Measurements from ENCODE around the gene ROCK2. TPM values are rescaled to one million over a fixed set of nuclear protein-coding genes. Genes with fewer than 3 reads are reported as not detected.
A peak's percentile ranks its signal among the peaks of the same experiment; 100 is the strongest.
"Not testable (repeated sequence)": the region's sequence is repeated elsewhere in the genome, so short reads cannot be mapped to it uniquely, and the experiment has no call there.

The ROCK2 gene
- total RNA-seq, 1 experiment from 2014 or later: 79.3 TPM

GRCh38 chr2:11234309-11234708, 110.1 kb downstream of the ROCK2 start:
- Histone ChIP-seq H3K36me3 (peaks cover 23% of the 10 kb centered on the region), H3K27ac (no peak overlapping the region), H3K27me3 (replicated peaks) (no peaks in the 10 kb centered on the region), H3K4me3 (no peak overlapping the region), H3K4me1 (replicated peaks) (peaks cover 4% of the 10 kb centered on the region; the same call in 1 of the 2 replicates), H3K9me3 (replicated peaks) (no peaks in the 10 kb centered on the region)
- DNase-seq (ENCODE audit: low read depth in 1 of 2, low spot score in 2 of 2): no peak

- not testable (repeated sequence) for H3K4me3 ChIP-seq; H3K27me3 ChIP-seq (replicated peaks); H3K4me1 ChIP-seq (replicated peaks); DNase-seq (ENCODE audit: low read depth in 1 of 2, low spot score in 2 of 2); H3K27ac ChIP-seq; H3K9me3 ChIP-seq (replicated peaks)
- peaks cover 32% of the 10 kb centered on the region for H3K36me3 ChIP-seq
Observed at GRCh38 chr2:11231193-11231592, 113.2 kb downstream of the ROCK2 start.

- H3K9me3 ChIP-seq (replicated peaks): no peaks in the 10 kb centered on the region
- no peak overlapping the region for H3K4me3 ChIP-seq
Observed at GRCh38 chr2:11228692-11229091, 115.7 kb downstream of the ROCK2 start.

DNA sequence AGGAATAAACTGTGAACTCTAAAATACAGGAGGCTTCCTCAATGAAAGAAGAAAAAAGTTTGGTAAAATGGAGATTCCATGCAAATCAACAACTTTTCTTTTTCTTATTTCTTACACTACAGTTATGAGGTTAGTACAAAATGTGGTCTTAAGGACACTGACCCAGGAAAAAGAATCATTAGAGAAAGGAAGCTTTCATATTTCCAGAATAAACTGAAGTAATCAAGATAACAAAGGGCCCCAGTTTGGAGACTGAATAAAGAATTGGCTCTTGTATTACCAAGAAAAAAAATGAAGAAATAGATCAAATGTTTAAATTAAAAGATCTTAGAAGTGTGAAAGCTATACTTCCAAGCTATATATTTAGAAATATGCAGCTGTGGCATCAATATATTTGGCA, 116.8 kb downstream of the ROCK2 start:
- Histone ChIP-seq H3K4me3 (no peak overlapping the region), H3K4me1 (replicated peaks) (no peaks in the 10 kb centered on the region), H3K9me3 (replicated peaks) (no peaks in the 10 kb centered on the region), H3K27ac (no peak overlapping the region), H3K36me3 (peaks cover 37% of the 10 kb centered on the region), H3K27me3 (replicated peaks) (no peaks in the 10 kb centered on the region)
- no peak for DNase-seq (ENCODE audit: low read depth in 1 of 2, low spot score in 2 of 2)

More at GRCh38 chr2:11228692-11229091, 115.7 kb downstream of the ROCK2 start:
- no peak for DNase-seq (ENCODE audit: low read depth in 1 of 2, low spot score in 2 of 2)
- Histone ChIP-seq H3K27me3 (replicated peaks) (no peaks in the 10 kb centered on the region), H3K27ac (no peak overlapping the region), H3K36me3 (peaks cover 32% of the 10 kb centered on the region), H3K4me1 (replicated peaks) (no peaks in the 10 kb centered on the region)

DNA sequence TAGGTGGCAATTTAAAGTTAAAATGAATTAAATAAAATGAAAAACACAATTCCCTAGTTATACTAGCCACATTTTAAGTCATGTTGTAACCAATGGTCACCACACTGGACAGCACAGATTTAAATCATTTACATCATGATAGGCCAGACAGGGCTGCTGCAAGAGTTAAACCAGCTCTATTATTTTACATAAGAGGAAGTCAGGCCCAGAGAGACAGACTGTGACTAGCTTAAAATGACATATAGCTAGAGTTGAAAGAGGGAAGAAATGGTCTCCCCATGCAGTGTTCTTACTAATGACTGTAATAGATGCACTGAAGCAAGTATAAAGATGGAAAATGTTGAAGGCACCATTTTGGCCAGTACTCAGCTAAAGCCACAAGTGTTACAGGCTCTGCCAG, 119.5 kb downstream of the ROCK2 start:
- no peaks in the 10 kb centered on the region for H3K27me3 ChIP-seq (replicated peaks)
- H3K4me1 ChIP-seq (replicated peaks): no peaks in the 10 kb centered on the region
- H3K9me3 ChIP-seq (replicated peaks): no peaks in the 10 kb centered on the region
- H3K27ac ChIP-seq: no peak overlapping the region
- DNase-seq (ENCODE audit: low read depth in 1 of 2, low spot score in 2 of 2): no peak
- no peak overlapping the region for H3K4me3 ChIP-seq
- H3K36me3 ChIP-seq: peaks cover 44% of the 10 kb centered on the region

DNA sequence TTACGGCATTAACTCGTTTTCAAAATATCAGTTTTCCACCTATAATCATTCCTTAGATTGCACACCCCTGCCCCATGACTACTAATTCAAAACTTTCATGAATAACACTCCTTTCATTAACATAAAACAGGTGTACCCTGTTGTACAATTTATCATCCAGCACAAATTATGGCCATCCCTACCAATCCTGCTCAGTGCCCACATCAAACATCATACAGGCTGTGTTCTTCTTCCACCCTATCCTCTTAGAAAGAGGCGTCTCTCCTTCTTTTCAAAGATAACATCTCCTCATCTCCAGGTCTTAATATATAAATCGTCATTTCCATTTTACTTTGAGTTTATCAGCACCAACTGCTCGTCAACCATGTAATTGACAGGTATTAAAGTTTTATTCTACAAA, 121.6 kb downstream of the ROCK2 start:
- H3K36me3 ChIP-seq: peaks cover 48% of the 10 kb centered on the region
- no peaks in the 10 kb centered on the region for H3K9me3 ChIP-seq (replicated peaks)
- no peak overlapping the region for H3K4me3 ChIP-seq
- no peaks in the 10 kb centered on the region for H3K4me1 ChIP-seq (replicated peaks)
- H3K27me3 ChIP-seq (replicated peaks): no peaks in the 10 kb centered on the region
- DNase-seq (ENCODE audit: low read depth in 1 of 2, low spot score in 2 of 2): no peak
- H3K27ac ChIP-seq: no peak overlapping the region

GRCh38 chr2:11220445-11220844, 124.0 kb downstream of the ROCK2 start:
- H3K36me3 ChIP-seq: peaks cover 60% of the 10 kb centered on the region
- no peak overlapping the region for H3K27ac ChIP-seq
- no peak overlapping the region for H3K4me3 ChIP-seq
- H3K9me3 ChIP-seq (replicated peaks): no peaks in the 10 kb centered on the region
- peaks cover 9% of the 10 kb centered on the region for H3K4me1 ChIP-seq (replicated peaks)
- no peaks in the 10 kb centered on the region for H3K27me3 ChIP-seq (replicated peaks)
- DNase-seq (ENCODE audit: low read depth in 1 of 2, low spot score in 2 of 2): no peak

DNA sequence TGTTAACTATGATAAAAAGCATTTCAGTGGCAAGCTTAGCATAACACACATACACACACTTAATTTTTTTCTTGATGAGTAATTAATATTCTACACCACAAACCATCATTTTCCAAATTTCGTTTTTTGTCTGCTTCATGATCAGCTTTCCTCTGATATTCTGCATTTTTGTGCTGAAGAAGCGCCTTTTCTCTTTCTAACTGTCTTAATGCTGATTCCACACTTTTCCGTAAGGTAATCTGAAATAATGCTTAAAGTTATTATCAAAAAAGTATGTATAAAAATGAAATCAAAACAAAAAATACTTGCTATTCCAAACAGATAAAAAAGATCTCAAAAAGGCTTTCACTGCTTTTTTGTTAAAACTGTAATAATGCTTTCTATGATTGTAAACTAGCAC, 129.0 kb downstream of the ROCK2 start:
- no peak for DNase-seq (ENCODE audit: low read depth in 1 of 2, low spot score in 2 of 2)
- Histone ChIP-seq H3K36me3 (peaks cover 79% of the 10 kb centered on the region), H3K27me3 (replicated peaks) (no peaks in the 10 kb centered on the region; the same call in none of the 2 replicates), H3K9me3 (replicated peaks) (no peaks in the 10 kb centered on the region), H3K4me3 (no peak overlapping the region), H3K4me1 (replicated peaks) (peaks cover 19% of the 10 kb centered on the region), H3K27ac (peak overlapping the region; percentile 31; the same call in 1 of the 2 replicates)

DNA sequence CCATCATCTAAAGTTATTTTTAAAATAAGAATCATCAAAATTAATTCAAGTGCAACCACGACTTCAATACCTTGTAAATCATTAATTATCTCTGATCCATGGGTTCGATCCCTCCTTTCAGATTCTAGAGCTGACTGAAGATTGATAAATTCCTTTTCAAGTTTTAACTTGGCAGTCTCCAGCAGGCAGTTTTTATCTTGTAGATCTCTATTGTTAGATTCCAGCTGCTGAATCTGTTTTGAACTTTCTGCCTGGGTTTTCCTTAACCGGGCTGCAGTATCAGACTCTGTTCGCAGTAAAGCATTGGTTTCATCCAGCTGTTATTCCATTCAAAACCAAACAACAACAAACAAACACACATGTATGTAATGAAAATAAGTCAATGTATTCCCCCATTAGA, 129.7 kb downstream of the ROCK2 start:
- Histone ChIP-seq H3K4me3 (no peak overlapping the region), H3K27ac (no peak overlapping the region), H3K36me3 (peaks cover 80% of the 10 kb centered on the region), H3K27me3 (replicated peaks) (no peaks in the 10 kb centered on the region; the same call in none of the 2 replicates), H3K4me1 (replicated peaks) (peaks cover 19% of the 10 kb centered on the region), H3K9me3 (replicated peaks) (no peaks in the 10 kb centered on the region)
- no peak for DNase-seq (ENCODE audit: low read depth in 1 of 2, low spot score in 2 of 2)

DNA sequence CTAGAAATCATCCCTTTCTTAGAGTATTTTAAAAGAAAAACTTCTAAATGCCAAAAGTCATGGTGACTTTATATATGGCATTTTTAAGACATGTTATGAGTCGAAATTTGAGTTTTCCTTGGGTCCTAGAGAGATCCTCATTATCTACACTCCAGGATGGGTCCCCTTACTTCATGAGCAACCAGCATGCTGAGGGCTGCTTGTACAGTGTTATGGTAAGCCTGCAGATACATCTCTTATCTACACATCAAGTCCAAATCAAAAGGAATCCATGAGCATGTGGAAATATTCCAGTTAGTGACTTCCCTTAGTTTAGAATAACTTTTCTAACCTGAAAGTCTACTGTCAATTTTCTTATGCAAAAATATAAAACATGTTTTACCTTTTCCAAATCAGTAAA, 130.5 kb downstream of the ROCK2 start:
- Histone ChIP-seq H3K4me3 (no peak overlapping the region), H3K9me3 (replicated peaks) (no peaks in the 10 kb centered on the region), H3K27me3 (replicated peaks) (no peaks in the 10 kb centered on the region; the same call in none of the 2 replicates), H3K4me1 (replicated peaks) (peaks cover 19% of the 10 kb centered on the region), H3K36me3 (peaks cover 82% of the 10 kb centered on the region), H3K27ac (no peak overlapping the region)
- no peak for DNase-seq (ENCODE audit: low read depth in 1 of 2, low spot score in 2 of 2)

DNA sequence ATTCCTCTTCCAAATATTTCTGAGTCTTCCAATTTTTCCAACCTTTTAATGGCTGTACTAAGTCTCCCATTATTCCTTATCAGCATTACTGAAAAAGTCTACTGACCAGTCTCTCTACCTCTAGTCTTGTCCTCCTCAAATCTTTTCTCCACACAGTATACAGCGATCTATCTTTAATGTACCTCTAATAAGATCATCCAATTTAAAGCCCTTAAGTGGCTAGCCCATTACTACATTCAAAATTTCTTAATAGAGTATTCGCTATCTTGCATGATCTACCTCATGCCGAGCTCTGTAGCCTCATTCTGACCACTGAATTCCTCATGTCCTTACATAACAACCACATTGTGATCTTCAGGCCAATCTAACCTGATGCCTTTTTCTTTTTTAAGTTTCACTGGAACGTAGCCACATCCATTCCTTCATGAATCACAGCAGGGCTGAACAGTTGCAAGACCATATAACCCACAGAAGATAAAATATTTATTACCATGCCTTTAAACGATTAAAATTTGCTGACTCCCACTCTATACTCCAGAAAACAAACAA, 131.3 kb downstream of the ROCK2 start:
- no peak for DNase-seq (ENCODE audit: low read depth in 1 of 2, low spot score in 2 of 2)
- Histone ChIP-seq H3K4me1 (replicated peaks) (peaks cover 19% of the 10 kb centered on the region), H3K36me3 (peaks cover 81% of the 10 kb centered on the region), H3K27ac (no peak overlapping the region), H3K4me3 (no peak overlapping the region), H3K27me3 (replicated peaks) (no peaks in the 10 kb centered on the region; the same call in none of the 2 replicates), H3K9me3 (replicated peaks) (no peaks in the 10 kb centered on the region)

DNA sequence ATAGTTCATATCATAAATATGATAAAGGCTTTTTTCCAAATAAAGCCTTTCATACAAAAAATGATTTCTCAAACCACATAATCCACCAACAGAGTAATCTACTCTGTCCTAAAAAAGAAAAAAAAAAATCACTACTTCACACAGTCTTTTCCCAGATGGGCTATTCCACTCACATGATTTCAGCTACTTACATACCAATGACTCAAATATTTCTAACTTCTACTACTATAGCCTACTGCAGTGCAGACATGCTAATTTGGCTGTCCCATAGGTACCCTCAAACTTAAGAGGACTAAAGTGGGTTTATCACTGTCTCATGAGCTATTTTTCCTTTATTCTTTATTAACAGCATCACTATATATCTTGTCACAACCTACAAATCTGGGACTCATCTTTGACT, 131.8 kb downstream of the ROCK2 start:
- H3K9me3 ChIP-seq (replicated peaks): no peaks in the 10 kb centered on the region
- H3K27ac ChIP-seq: no peak overlapping the region
- H3K36me3 ChIP-seq: peaks cover 82% of the 10 kb centered on the region
- peaks cover 19% of the 10 kb centered on the region for H3K4me1 ChIP-seq (replicated peaks)
- no peaks in the 10 kb centered on the region; the same call in none of the 2 replicates for H3K27me3 ChIP-seq (replicated peaks)
- no peak overlapping the region for H3K4me3 ChIP-seq
- DNase-seq (ENCODE audit: low read depth in 1 of 2, low spot score in 2 of 2): no peak

DNA sequence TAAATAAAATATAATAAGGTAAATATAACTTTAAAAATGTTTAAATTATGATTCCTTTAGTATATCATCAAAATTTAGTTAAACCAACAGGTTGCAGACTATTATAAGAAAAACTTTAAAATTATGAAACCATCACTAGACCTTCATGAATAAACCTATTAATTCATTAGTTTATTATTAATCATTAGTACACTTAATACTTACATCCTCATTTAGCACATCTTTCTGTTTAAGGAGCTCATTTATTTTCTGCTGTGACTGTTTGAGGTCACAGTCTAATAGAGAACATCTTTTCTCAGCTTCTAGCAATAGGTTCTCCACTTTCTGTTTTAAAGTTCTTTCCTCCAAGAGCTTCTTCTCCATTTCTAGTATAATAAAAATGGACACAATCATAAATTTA, 136.4 kb downstream of the ROCK2 start:
- H3K4me3 ChIP-seq: no peak overlapping the region
- H3K27me3 ChIP-seq (replicated peaks): no peaks in the 10 kb centered on the region
- no peaks in the 10 kb centered on the region for H3K9me3 ChIP-seq (replicated peaks)
- peaks cover 60% of the 10 kb centered on the region for H3K36me3 ChIP-seq
- no peak overlapping the region for H3K27ac ChIP-seq
- H3K4me1 ChIP-seq (replicated peaks): peaks cover 18% of the 10 kb centered on the region
- DNase-seq (ENCODE audit: low read depth in 1 of 2, low spot score in 2 of 2): no peak

GRCh38 chr2:11203480-11203879, 141.0 kb downstream of the ROCK2 start:
- Histone ChIP-seq H3K27ac (peak overlapping the region; percentile 61), H3K36me3 (peaks cover 63% of the 10 kb centered on the region), H3K27me3 (replicated peaks) (no peaks in the 10 kb centered on the region), H3K4me1 (replicated peaks) (peaks cover 19% of the 10 kb centered on the region), H3K9me3 (replicated peaks) (no peaks in the 10 kb centered on the region), H3K4me3 (no peak overlapping the region)
- DNase-seq (ENCODE audit: low read depth in 1 of 2, low spot score in 2 of 2): peak in 1 of 2 experiments; percentile 83

GRCh38 chr2:11201969-11202368, 142.5 kb downstream of the ROCK2 start:
- Histone ChIP-seq H3K36me3 (peaks cover 70% of the 10 kb centered on the region), H3K27ac (no peak overlapping the region)

More at GRCh38 chr2:11201969-11202368, 142.5 kb downstream of the ROCK2 start:
- H3K4me3 ChIP-seq: no peak overlapping the region
- no peak for DNase-seq (ENCODE audit: low read depth in 1 of 2, low spot score in 2 of 2)
- no peaks in the 10 kb centered on the region for H3K9me3 ChIP-seq (replicated peaks)
- peaks cover 19% of the 10 kb centered on the region for H3K4me1 ChIP-seq (replicated peaks)
- H3K27me3 ChIP-seq (replicated peaks): no peaks in the 10 kb centered on the region
